ENCODE results near the gene LAYN.

DNA sequence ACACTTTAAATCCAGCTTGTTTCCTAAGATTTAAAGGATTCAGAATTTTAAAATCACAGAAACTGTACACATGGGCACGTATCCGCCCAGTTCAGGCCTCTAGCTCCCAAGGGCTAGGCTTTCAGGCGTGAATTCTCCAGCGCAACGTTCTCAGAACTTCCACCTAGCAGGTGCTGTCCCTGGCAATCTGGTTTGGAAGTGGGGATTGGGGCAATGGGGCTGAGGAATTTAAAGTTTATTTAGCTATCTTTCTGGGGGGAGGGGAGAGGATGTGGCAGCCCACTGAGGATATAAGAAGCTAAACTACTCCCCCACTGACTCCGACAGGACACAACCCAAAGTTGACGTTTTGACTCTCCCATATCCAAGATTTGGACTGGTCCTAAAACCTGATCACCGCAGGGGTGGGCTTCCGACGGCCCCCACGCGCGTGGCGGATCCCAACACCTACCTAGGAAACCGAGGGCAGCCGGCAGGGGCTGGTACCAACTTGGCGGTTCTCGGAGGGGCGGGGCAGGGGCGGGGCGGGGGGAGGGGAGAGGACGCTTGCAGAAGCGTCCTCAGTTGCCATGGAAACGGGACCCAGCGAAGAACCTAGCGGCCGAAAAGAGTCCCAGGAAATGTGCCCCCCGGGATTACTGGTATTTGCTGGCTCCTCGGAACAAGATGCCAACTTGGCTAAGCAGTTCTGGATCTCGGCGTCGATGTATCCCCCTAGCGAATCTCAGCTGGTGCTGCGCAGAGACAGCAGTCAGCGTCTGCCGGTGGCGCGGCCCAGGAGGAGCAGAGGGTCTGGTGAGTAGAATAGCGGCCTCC lies 26.1 kb upstream of the LAYN start, which contains the start of gene HOATZ:
- TF ChIP-seq, protein P1, sequence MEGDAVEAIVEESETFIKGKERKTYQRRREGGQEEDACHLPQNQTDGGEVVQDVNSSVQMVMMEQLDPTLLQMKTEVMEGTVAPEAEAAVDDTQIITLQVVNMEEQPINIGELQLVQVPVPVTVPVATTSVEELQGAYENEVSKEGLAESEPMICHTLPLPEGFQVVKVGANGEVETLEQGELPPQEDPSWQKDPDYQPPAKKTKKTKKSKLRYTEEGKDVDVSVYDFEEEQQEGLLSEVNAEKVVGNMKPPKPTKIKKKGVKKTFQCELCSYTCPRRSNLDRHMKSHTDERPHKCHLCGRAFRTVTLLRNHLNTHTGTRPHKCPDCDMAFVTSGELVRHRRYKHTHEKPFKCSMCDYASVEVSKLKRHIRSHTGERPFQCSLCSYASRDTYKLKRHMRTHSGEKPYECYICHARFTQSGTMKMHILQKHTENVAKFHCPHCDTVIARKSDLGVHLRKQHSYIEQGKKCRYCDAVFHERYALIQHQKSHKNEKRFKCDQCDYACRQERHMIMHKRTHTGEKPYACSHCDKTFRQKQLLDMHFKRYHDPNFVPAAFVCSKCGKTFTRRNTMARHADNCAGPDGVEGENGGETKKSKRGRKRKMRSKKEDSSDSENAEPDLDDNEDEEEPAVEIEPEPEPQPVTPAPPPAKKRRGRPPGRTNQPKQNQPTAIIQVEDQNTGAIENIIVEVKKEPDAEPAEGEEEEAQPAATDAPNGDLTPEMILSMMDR (IDR thresholded peaks at IDR 0.05): no peak
- TF ChIP-seq PHF8 (IDR thresholded peaks at IDR 0.05; ENCODE audit: borderline replicate concordance, low read depth): no peak
- TF ChIP-seq, protein P2, sequence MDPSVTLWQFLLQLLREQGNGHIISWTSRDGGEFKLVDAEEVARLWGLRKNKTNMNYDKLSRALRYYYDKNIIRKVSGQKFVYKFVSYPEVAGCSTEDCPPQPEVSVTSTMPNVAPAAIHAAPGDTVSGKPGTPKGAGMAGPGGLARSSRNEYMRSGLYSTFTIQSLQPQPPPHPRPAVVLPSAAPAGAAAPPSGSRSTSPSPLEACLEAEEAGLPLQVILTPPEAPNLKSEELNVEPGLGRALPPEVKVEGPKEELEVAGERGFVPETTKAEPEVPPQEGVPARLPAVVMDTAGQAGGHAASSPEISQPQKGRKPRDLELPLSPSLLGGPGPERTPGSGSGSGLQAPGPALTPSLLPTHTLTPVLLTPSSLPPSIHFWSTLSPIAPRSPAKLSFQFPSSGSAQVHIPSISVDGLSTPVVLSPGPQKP (IDR thresholded peaks at IDR 0.05; ENCODE audit: low read depth, low read length): no peak
- TF ChIP-seq POLR2A (IDR thresholded peaks at IDR 0.05; ENCODE audit: low read length): no peak
- TF ChIP-seq, protein P3, sequence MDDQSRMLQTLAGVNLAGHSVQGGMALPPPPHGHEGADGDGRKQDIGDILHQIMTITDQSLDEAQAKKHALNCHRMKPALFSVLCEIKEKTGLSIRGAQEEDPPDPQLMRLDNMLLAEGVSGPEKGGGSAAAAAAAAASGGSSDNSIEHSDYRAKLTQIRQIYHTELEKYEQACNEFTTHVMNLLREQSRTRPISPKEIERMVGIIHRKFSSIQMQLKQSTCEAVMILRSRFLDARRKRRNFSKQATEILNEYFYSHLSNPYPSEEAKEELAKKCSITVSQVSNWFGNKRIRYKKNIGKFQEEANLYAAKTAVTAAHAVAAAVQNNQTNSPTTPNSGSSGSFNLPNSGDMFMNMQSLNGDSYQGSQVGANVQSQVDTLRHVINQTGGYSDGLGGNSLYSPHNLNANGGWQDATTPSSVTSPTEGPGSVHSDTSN (IDR thresholded peaks at IDR 0.05): no peak
- TF ChIP-seq, protein P4, sequence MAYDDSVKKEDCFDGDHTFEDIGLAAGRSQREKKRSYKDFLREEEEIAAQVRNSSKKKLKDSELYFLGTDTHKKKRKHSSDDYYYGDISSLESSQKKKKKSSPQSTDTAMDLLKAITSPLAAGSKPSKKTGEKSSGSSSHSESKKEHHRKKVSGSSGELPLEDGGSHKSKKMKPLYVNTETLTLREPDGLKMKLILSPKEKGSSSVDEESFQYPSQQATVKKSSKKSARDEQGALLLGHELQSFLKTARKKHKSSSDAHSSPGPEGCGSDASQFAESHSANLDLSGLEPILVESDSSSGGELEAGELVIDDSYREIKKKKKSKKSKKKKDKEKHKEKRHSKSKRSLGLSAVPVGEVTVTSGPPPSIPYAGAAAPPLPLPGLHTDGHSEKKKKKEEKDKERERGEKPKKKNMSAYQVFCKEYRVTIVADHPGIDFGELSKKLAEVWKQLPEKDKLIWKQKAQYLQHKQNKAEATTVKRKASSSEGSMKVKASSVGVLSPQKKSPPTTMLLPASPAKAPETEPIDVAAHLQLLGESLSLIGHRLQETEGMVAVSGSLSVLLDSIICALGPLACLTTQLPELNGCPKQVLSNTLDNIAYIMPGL (CRISPR knock-in tag; IDR thresholded peaks at IDR 0.05; ENCODE audit: borderline replicate concordance): no peak
- TF ChIP-seq RNF2 (IDR thresholded peaks at IDR 0.05; ENCODE audit: borderline replicate concordance, low read depth): no peak
- no peak for TF ChIP-seq SREBF2 (IDR thresholded peaks at IDR 0.05)
- TF ChIP-seq JUN (IDR thresholded peaks at IDR 0.05): no peak

Data from A549 (cell line).